Measurements from ENCODE around the gene FGD1. TPM values are rescaled to one million over a fixed set of nuclear protein-coding genes. Genes with fewer than 3 reads are reported as not detected.
A peak's percentile ranks its signal among the peaks of the same experiment; 100 is the strongest.
"Not testable (repeated sequence)": the region's sequence is repeated elsewhere in the genome, so short reads cannot be mapped to it uniquely, and the experiment has no call there.

Gene FGD1
- total RNA-seq, result 1 to 10 TPM; 2.0 to 8.1 (median 3.5) TPM
- long read RNA-seq, donor 1, full-length matches to known transcripts, result 4 of 12 reads
- long read RNA-seq, donor 1, partial matches to known transcripts, result 6 of 12 reads
- long read RNA-seq, donor 1, other reads (novel, unspliced or antisense), result 2 of 12 reads
- long read RNA-seq, donor 2, partial matches to known transcripts, result 0 of 2 reads
- long read RNA-seq, donor 2, other reads (novel, unspliced or antisense), result 2 of 2 reads

DNA sequence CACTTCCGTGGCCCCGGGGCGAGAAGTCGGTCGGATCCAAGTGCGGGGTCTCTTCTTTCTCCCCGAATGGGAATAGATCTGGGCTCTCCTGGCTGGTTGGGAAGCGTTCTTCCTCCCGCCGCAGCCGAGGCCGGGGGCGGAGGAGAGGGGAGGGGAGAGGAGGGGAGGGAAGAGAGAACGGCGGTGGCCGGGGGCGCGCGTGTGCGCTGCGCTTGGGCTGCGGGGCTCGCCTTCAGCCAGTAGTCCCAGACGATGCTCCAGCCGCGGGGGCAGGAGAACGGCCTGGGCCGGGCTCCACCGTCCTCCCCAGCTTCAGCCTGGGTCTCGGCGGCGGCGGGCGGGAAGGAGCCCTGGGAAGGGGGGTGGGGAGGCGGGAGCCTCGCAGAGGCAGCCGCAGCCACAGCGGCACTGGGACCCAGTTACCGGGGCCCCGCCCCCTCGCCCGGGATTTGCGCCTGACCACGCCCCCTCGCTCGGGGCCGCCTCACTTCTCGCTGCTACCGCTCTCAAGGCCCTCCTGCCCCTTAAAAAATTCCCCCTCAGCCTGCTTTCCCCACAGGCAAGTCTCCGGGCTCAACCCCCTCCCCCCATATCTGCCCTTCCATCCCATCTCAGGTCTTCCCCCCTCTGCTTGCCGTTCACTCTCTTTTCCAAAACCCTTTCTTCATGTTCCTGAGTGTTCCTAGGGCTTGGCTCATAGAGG is at the start of gene FGD1:
FGD1 (minus strand) TSS at position 421 of the 703 bp plus-strand sequence. CDS start 802 bp downstream, outside the sequence.
- peak; percentile 85 for ATAC-seq
- intact Hi-C loops (cut with DNase I, micrococcal nuclease), result no loop called here
- H3K9me3 ChIP-seq, result no peaks in the 10 kb centered on the region
- peak; percentile 67 to 78 (median 78) for DNase-seq
- TF ChIP-seq, protein P1, sequence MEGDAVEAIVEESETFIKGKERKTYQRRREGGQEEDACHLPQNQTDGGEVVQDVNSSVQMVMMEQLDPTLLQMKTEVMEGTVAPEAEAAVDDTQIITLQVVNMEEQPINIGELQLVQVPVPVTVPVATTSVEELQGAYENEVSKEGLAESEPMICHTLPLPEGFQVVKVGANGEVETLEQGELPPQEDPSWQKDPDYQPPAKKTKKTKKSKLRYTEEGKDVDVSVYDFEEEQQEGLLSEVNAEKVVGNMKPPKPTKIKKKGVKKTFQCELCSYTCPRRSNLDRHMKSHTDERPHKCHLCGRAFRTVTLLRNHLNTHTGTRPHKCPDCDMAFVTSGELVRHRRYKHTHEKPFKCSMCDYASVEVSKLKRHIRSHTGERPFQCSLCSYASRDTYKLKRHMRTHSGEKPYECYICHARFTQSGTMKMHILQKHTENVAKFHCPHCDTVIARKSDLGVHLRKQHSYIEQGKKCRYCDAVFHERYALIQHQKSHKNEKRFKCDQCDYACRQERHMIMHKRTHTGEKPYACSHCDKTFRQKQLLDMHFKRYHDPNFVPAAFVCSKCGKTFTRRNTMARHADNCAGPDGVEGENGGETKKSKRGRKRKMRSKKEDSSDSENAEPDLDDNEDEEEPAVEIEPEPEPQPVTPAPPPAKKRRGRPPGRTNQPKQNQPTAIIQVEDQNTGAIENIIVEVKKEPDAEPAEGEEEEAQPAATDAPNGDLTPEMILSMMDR (IDR thresholded peaks at IDR 0.05), result no peak
- H3K4me1 ChIP-seq (ENCODE audit: low read depth), result no peaks in the 10 kb centered on the region
- H3K4me3 ChIP-seq, result peak within 1 kb of the TSS; percentile 30
- H3K36me3 ChIP-seq (ENCODE audit: low read depth), result no peaks in the 10 kb centered on the region

GRCh38 chrX:54542239-54542638 is 46.2 kb upstream of the FGD1 start:
- H3K36me3 ChIP-seq (ENCODE audit: low read depth); H3K9me3 ChIP-seq; H3K4me1 ChIP-seq (ENCODE audit: low read depth); DNase-seq; H3K4me3 ChIP-seq; ATAC-seq; intact Hi-C loops (cut with DNase I, micrococcal nuclease): not testable (repeated sequence)

DNA sequence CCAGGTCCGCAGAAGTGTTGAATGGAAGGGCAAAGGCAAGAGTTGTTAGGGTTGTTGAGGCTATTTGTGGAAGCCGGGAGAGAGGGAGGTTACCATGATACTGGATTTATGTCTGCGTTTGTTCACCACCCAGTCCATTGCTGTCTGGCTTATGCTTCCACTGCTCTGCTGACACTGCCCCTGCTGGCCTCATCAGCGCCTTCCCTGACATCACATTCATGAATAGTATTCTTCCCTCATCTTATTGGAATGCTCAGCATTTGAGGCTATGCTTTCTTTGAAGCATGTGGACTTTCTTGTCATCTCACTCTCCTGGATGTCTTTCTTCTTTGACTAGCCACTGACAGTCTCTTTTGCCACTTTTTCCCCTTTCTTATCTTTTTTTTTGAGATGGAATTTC is 44.3 kb upstream of the FGD1 start:
- TF ChIP-seq, protein P1 (IDR thresholded peaks at IDR 0.05), result no peak
- Histone ChIP-seq H3K36me3 (ENCODE audit: low read depth) (no peaks in the 10 kb centered on the region), H3K4me3 (no peak overlapping the region), H3K4me1 (ENCODE audit: low read depth) (no peaks in the 10 kb centered on the region), H3K9me3 (no peaks in the 10 kb centered on the region)
- intact Hi-C loops (cut with DNase I, micrococcal nuclease), result no loop called here
- DNase-seq (no peak), ATAC-seq (no peak)

- intact Hi-C loops (cut with DNase I, micrococcal nuclease), result no loop called here
- TF ChIP-seq, protein P1 (IDR thresholded peaks at IDR 0.05), result no peak
- Histone ChIP-seq H3K4me3 (no peak overlapping the region), H3K9me3 (no peaks in the 10 kb centered on the region), H3K4me1 (ENCODE audit: low read depth) (peaks cover 2% of the 10 kb centered on the region), H3K36me3 (ENCODE audit: low read depth) (no peaks in the 10 kb centered on the region)
- ATAC-seq, result no peak
- no peak for DNase-seq
Measured at GRCh38 chrX:54534271-54534670, 38.2 kb upstream of the FGD1 start.

GRCh38 chrX:54530357-54530900 is 34.4 kb upstream of the FGD1 start:
- DNase-seq (peak in 1 of 3 donors; percentile 23), ATAC-seq (peak; percentile 42)
- H3K4me3 ChIP-seq, result peak overlapping the region; percentile 51
- TF ChIP-seq, protein P1 (IDR thresholded peaks at IDR 0.05), result no peak
- H3K36me3 ChIP-seq (ENCODE audit: low read depth), result no peaks in the 10 kb centered on the region
- intact Hi-C loops (cut with DNase I, micrococcal nuclease), result no loop called here
- no peaks in the 10 kb centered on the region for H3K9me3 ChIP-seq
- H3K4me1 ChIP-seq (ENCODE audit: low read depth), result peaks cover 2% of the 10 kb centered on the region
